ENCODE results near the gene AGBL5.

The AGBL5 gene

DNA sequence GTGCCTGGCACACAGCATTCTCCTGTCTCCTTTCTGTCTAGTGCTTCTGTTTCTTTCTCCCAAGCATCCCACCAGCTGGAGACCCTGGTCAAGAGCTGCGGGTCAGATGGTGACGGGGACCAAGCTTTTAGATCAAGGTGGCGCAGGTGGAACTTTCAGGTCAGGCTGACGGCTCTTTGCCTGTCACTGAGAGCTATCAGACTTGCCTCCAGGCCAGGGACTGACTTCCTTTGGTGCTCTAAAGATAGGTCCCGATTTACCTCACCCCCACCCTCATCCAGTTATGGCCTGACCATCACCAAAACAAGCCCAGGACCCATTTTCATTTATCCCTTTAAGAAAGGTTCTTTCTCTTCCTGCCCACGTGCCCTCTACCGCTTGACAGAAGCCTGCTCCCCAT is 25.8 kb downstream of the AGBL5 start:
- H3K4me3 ChIP-seq (replicated peaks in 1 of 2; ENCODE audit: low read depth in 2 of 2, low read length in 2 of 2), result no peak overlapping the region
- TF ChIP-seq, protein P1, sequence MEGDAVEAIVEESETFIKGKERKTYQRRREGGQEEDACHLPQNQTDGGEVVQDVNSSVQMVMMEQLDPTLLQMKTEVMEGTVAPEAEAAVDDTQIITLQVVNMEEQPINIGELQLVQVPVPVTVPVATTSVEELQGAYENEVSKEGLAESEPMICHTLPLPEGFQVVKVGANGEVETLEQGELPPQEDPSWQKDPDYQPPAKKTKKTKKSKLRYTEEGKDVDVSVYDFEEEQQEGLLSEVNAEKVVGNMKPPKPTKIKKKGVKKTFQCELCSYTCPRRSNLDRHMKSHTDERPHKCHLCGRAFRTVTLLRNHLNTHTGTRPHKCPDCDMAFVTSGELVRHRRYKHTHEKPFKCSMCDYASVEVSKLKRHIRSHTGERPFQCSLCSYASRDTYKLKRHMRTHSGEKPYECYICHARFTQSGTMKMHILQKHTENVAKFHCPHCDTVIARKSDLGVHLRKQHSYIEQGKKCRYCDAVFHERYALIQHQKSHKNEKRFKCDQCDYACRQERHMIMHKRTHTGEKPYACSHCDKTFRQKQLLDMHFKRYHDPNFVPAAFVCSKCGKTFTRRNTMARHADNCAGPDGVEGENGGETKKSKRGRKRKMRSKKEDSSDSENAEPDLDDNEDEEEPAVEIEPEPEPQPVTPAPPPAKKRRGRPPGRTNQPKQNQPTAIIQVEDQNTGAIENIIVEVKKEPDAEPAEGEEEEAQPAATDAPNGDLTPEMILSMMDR (IDR thresholded peaks at IDR 0.05; ENCODE audit: low read depth, low read length), result no peak
- DNase-seq (ENCODE audit: low read depth in 2 of 2), result no peak

DNA sequence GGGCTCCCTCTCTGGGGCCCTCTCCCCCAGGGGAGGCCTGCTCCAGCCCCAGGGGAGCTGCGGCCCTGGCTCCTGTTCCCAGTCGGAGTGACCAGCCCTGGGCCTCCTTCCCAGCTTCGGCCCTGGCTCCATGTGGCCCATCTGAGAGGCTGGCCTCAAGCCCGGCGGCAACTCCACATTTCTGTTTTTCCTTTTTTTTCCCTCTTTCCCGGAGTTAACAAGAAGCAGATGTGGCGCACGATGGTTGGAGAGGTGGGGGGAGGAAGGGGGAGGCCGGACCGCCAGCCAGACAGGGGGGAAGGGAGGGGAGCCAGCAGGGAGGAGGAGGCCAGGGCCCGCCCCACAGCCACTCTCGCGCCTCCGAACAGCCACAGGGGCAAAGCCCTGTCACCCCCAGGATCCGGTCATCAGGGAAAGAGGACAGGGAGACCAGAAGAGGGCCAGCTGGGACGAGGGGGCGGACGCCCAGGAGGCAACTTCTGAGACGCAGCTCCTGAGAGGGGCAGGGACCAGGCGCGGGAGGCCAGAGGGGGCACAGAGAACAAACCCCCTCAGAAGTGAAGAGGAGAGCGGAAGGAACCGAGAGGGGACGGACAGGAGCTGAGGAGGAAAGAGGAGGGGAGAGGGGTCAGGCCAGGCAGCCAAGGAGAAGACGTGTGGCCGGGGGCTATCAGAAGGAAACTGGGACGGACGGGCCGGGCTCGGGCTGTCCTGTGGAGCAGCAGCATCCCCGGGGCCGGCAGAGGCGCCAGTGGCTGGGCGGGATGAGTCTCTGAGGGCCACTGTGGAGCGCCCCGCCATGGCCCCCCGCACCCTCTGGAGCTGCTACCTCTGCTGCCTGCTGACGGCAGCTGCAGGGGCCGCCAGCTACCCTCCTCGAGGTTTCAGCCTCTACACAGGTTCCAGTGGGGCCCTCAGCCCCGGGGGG is 27.1 kb downstream of the AGBL5 start, which contains the start of gene EMILIN1:
TSS of gene EMILIN1 (plus strand) at position 349 of the 928 bp plus-strand sequence. CDS start at position 800, 451 bp downstream.
- TF ChIP-seq, protein P1 (IDR thresholded peaks at IDR 0.05; ENCODE audit: low read depth, low read length), result no peak
- peak; percentile 92 to 98 for DNase-seq (ENCODE audit: low read depth in 2 of 2)
- H3K4me3 ChIP-seq (replicated peaks in 1 of 2; ENCODE audit: low read depth in 2 of 2, low read length in 2 of 2), result peak within 1 kb of the TSS; percentile 72 to 93

DNA sequence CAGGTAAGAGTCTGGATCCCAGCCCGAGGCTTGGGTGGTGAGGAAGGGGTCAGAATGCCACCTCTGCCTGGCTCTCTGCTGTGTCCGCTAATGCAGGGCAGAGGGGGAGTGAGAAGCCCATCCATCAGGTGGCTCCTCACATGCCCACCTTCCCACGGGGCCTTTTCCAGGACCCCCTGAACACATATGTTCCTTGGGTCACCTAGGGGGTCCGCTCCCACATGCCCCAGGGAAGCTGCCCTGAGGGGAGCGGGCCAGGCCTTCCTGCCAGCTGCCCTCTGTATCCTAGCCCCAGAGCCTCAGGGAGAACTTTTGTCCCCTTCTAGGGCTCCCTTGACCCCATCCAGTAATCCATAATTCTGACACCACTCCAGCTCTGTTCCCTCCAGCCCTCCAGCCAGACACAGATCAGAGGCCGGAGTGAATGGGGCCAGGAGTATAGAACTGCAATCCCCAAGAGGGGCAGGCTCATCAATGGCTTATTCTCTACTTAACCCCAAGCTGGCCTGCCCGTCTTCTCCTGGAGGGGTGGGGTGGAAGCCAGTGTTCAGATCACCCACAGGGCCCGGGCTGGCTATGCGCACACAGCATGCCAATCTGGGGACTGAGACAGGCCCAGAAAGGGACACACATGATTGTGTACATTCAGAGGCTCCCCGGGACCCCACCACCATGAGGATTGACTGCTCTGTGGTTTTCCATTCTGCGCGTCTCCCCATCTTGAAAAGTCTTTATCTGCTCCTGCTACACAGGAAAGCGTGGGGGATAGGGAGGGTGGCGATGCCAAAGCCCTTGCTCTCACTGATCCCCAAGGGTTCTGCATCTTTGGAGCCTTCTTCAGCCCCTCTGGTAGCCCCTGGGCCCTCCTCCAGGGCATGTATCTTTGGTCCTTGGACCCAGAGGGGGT is 28.0 kb downstream of the AGBL5 start:
- TF ChIP-seq, protein P1 (IDR thresholded peaks at IDR 0.05; ENCODE audit: low read depth, low read length), result no peak
- peak overlapping the region; percentile 72 to 93 for H3K4me3 ChIP-seq (replicated peaks in 1 of 2; ENCODE audit: low read depth in 2 of 2, low read length in 2 of 2)
- no peak for DNase-seq (ENCODE audit: low read depth in 2 of 2)

DNA sequence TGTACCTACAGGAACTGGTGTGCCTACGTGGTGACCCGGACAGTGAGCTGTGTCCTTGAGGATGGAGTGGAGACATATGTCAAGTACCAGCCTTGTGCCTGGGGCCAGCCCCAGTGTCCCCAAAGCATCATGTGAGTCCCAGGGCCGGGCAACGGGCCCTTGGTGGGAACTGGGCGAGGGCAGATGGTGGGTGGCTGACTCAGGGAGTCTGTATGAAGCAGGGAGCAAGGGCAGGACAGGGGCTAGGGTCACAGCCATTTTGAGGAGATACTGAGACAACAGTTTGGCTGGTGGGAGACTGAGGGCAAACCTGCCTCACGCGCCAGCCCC is 28.6 kb downstream of the AGBL5 start:
- TF ChIP-seq, protein P1 (IDR thresholded peaks at IDR 0.05; ENCODE audit: low read depth, low read length), result no peak
- DNase-seq (ENCODE audit: low read depth in 2 of 2), result no peak
- peak overlapping the region; percentile 72 to 93 for H3K4me3 ChIP-seq (replicated peaks in 1 of 2; ENCODE audit: low read depth in 2 of 2, low read length in 2 of 2)

DNA sequence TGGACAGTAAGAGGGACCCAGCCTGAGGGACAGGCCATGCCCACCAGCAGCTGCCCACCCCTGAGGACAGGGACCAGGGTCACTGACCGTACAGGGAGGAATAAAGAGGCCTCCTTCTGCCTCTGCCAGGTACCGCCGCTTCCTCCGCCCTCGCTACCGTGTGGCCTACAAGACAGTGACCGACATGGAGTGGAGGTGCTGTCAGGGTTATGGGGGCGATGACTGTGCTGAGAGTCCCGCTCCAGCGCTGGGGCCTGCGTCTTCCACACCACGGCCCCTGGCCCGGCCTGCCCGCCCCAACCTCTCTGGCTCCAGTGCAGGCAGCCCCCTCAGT is 29.1 kb downstream of the AGBL5 start:
- no peak for DNase-seq (ENCODE audit: low read depth in 2 of 2)
- peak overlapping the region; percentile 72 to 93 for H3K4me3 ChIP-seq (replicated peaks in 1 of 2; ENCODE audit: low read depth in 2 of 2, low read length in 2 of 2)
- TF ChIP-seq, protein P1 (IDR thresholded peaks at IDR 0.05; ENCODE audit: low read depth, low read length), result no peak

DNA sequence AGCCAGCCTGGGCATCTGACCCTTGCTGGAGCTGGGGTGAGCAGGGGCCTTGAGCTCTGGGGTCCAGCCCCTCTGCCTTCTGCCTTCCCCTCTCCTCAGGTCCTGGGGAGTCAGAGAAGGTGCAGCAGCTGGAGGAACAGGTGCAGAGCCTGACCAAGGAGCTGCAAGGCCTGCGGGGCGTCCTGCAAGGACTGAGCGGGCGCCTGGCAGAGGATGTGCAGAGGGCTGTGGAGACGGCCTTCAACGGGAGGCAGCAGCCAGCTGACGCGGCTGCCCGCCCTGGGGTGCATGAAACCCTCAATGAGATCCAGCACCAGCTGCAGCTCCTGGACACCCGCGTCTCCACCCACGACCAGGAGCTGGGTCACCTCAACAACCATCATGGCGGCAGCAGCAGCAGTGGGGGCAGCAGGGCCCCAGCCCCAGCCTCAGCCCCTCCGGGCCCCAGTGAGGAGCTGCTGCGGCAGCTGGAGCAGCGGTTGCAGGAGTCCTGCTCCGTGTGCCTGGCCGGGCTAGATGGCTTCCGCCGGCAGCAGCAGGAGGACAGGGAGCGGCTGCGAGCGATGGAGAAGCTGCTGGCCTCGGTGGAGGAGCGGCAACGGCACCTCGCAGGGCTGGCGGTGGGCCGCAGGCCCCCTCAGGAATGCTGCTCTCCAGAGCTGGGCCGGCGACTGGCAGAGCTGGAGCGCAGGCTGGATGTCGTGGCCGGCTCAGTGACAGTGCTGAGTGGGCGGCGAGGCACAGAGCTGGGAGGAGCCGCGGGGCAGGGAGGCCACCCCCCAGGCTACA is 30.7 kb downstream of the AGBL5 start:
- TF ChIP-seq, protein P1 (IDR thresholded peaks at IDR 0.05; ENCODE audit: low read depth, low read length), result no peak
- no peak for DNase-seq (ENCODE audit: low read depth in 2 of 2)
- H3K4me3 ChIP-seq (replicated peaks in 1 of 2; ENCODE audit: low read depth in 2 of 2, low read length in 2 of 2), result no peak overlapping the region
